Muscle layer of colon (tissue), 2 donors: ENCODE data around the gene MDFIC.

ENCODE experiments used
- H3K27ac ChIP-seq: one replicate; pipeline ENCODE4 v1.7.0; 2013; ENCODE audit warnings: low read depth, mild to moderate bottlenecking, low read length, moderate library complexity
- H3K27me3 ChIP-seq, 2 donors: one replicate each; pipeline ENCODE4 v1.7.0; 2013; ENCODE audit warnings: low read length in 2 of 2, mild to moderate bottlenecking in 2 of 2; ENCODE audit not compliant: insufficient read depth in 2 of 2, control insufficient read depth in 1 of 2
- H3K36me3 ChIP-seq: one replicate; pipeline ENCODE4 v1.7.0; 2013; ENCODE audit warnings: mild to moderate bottlenecking, low read length; ENCODE audit not compliant: insufficient read depth
- H3K4me1 ChIP-seq: one replicate; pipeline ENCODE4 v1.7.0; 2013; ENCODE audit warnings: mild to moderate bottlenecking, low read length; ENCODE audit not compliant: insufficient read depth
- H3K4me3 ChIP-seq, 2 donors: one replicate each; pipeline ENCODE4 v1.7.0; 2013; ENCODE audit warnings: low read length in 2 of 2, low read depth in 1 of 2, mild to moderate bottlenecking in 1 of 2, moderate library complexity in 1 of 2
- H3K9ac ChIP-seq: one replicate; pipeline ENCODE4 v1.7.0; 2013; ENCODE audit warnings: low read length
- H3K9me3 ChIP-seq: one replicate; pipeline ENCODE4 v1.7.0; 2013; ENCODE audit warnings: mild to moderate bottlenecking, low read length
- donor health status: abdominal sarcoma.
- donor health status: Adenocarcinoma of cecum.

The MDFIC gene

GRCh38 chr7:114910787-114911186 lies 11.1 kb upstream of the MDFIC start:
- H3K4me1 ChIP-seq = no peaks in the 10 kb centered on the region
- H3K27ac ChIP-seq = no peak overlapping the region
- no peaks in the 10 kb centered on the region for H3K27me3 ChIP-seq
- H3K36me3 ChIP-seq = no peaks in the 10 kb centered on the region
- no peaks in the 10 kb centered on the region for H3K9me3 ChIP-seq
- H3K4me3 ChIP-seq = no peak overlapping the region
- H3K9ac ChIP-seq = no peak overlapping the region

- Histone ChIP-seq H3K36me3 (no peaks in the 10 kb centered on the region), H3K9me3 (no peaks in the 10 kb centered on the region), H3K27ac (no peak overlapping the region), H3K4me3 (no peak overlapping the region), H3K27me3 (no peaks in the 10 kb centered on the region), H3K9ac (no peak overlapping the region), H3K4me1 (no peaks in the 10 kb centered on the region)
Observed at GRCh38 chr7:114911411-114911810, 10.5 kb upstream of the MDFIC start.

- Histone ChIP-seq H3K9me3 (no peaks in the 10 kb centered on the region), H3K4me1 (no peaks in the 10 kb centered on the region), H3K9ac (no peak overlapping the region), H3K4me3 (no peak overlapping the region), H3K27me3 (no peaks in the 10 kb centered on the region), H3K27ac (no peak overlapping the region), H3K36me3 (no peaks in the 10 kb centered on the region)
Observed at GRCh38 chr7:114916261-114916892, 5.5 kb upstream of the MDFIC start.

- Histone ChIP-seq H3K27ac (no peak overlapping the region), H3K4me1 (no peaks in the 10 kb centered on the region), H3K9ac (no peak overlapping the region), H3K9me3 (no peaks in the 10 kb centered on the region), H3K27me3 (no peaks in the 10 kb centered on the region), H3K36me3 (no peaks in the 10 kb centered on the region), H3K4me3 (no peak overlapping the region)
Observed at GRCh38 chr7:114917211-114917839, 4.6 kb upstream of the MDFIC start.

GRCh38 chr7:114919587-114919986 lies 2.3 kb upstream of the MDFIC start:
- Histone ChIP-seq H3K27ac (no peak overlapping the region), H3K4me3 (no peak overlapping the region)

GRCh38 chr7:114921631-114922025 lies 266 bp upstream of the MDFIC start:
- Histone ChIP-seq H3K9ac (peak overlapping the region; percentile 47), H3K27ac (peak overlapping the region; percentile 91), H3K9me3 (no peaks in the 10 kb centered on the region)

More at GRCh38 chr7:114919587-114919986, 2.3 kb upstream of the MDFIC start:
- H3K4me1 ChIP-seq = peaks cover 6% of the 10 kb centered on the region
- no peak overlapping the region for H3K9ac ChIP-seq
- H3K27me3 ChIP-seq = no peaks in the 10 kb centered on the region
- no peaks in the 10 kb centered on the region for H3K9me3 ChIP-seq
- H3K36me3 ChIP-seq = no peaks in the 10 kb centered on the region

GRCh38 chr7:114922652-114923402 lies 933 bp downstream of the MDFIC start:
- no peaks in the 10 kb centered on the region for H3K9me3 ChIP-seq
- peak overlapping the region; percentile 83 to 84 for H3K4me3 ChIP-seq
- peak overlapping the region; percentile 68 for H3K9ac ChIP-seq
- no peaks in the 10 kb centered on the region for H3K27me3 ChIP-seq
- H3K36me3 ChIP-seq = no peaks in the 10 kb centered on the region
- H3K4me1 ChIP-seq = peaks cover 17% of the 10 kb centered on the region
- H3K27ac ChIP-seq = peak overlapping the region; percentile 91

More at GRCh38 chr7:114921631-114922025, 266 bp upstream of the MDFIC start:
- Histone ChIP-seq H3K36me3 (no peaks in the 10 kb centered on the region), H3K4me1 (peaks cover 17% of the 10 kb centered on the region), H3K27me3 (no peaks in the 10 kb centered on the region), H3K4me3 (peak overlapping the region; percentile 83 to 84)

- peaks cover 17% of the 10 kb centered on the region for H3K4me1 ChIP-seq
- peak overlapping the region; percentile 28 for H3K27ac ChIP-seq
- no peaks in the 10 kb centered on the region for H3K9me3 ChIP-seq
- no peaks in the 10 kb centered on the region for H3K36me3 ChIP-seq
- peak overlapping the region; percentile 83 to 84 for H3K4me3 ChIP-seq
- no peaks in the 10 kb centered on the region for H3K27me3 ChIP-seq
- H3K9ac ChIP-seq = peak overlapping the region; percentile 68
Observed at GRCh38 chr7:114923403-114923713, 1.5 kb downstream of the MDFIC start.

GRCh38 chr7:114924038-114924712 lies 2.3 kb downstream of the MDFIC start:
- H3K27ac ChIP-seq = peak overlapping the region; percentile 28
- H3K9ac ChIP-seq = no peak overlapping the region
- H3K4me1 ChIP-seq = peaks cover 17% of the 10 kb centered on the region
- peak overlapping the region in 1 of 2 donors; percentile 84 for H3K4me3 ChIP-seq
- no peaks in the 10 kb centered on the region for H3K27me3 ChIP-seq
- H3K9me3 ChIP-seq = no peaks in the 10 kb centered on the region
- no peaks in the 10 kb centered on the region for H3K36me3 ChIP-seq

- Histone ChIP-seq H3K27me3 (no peaks in the 10 kb centered on the region), H3K4me3 (no peak overlapping the region), H3K4me1 (peaks cover 17% of the 10 kb centered on the region), H3K27ac (no peak overlapping the region), H3K36me3 (no peaks in the 10 kb centered on the region), H3K9me3 (no peaks in the 10 kb centered on the region), H3K9ac (no peak overlapping the region)
Observed at GRCh38 chr7:114925434-114925833, 3.5 kb downstream of the MDFIC start.

GRCh38 chr7:114928060-114928459 lies 6.2 kb downstream of the MDFIC start:
- no peaks in the 10 kb centered on the region for H3K36me3 ChIP-seq
- H3K9me3 ChIP-seq = no peaks in the 10 kb centered on the region
- no peak overlapping the region for H3K4me3 ChIP-seq
- H3K4me1 ChIP-seq = peaks cover 22% of the 10 kb centered on the region
- no peaks in the 10 kb centered on the region for H3K27me3 ChIP-seq
- no peak overlapping the region for H3K27ac ChIP-seq
- H3K9ac ChIP-seq = no peak overlapping the region
